Measurements from ENCODE around the gene HCAR2. TPM values are rescaled to one million over a fixed set of nuclear protein-coding genes. Genes with fewer than 3 reads are reported as not detected.

The HCAR2 gene
- total RNA-seq, 1 experiment from 2014 or later: not detected

- Histone ChIP-seq H2BK5ac (ENCODE audit: insufficient read length, low read length) (no peak overlapping the region), H3K27me3 (ENCODE audit: insufficient read depth, low read length) (no peaks in the 10 kb centered on the region), H3K79me1 (ENCODE audit: insufficient read depth, low read depth, low read length, poor library complexity, severe bottlenecking) (no peaks in the 10 kb centered on the region), H3K18ac (ENCODE audit: insufficient read length, low read depth, low read length) (no peak overlapping the region), H3K79me2 (ENCODE audit: insufficient read depth, low read length) (no peaks in the 10 kb centered on the region), H2BK15ac (ENCODE audit: low read depth, low read length) (no peak overlapping the region), H3K27ac (ENCODE audit: insufficient read length, low read depth, low read length) (no peak overlapping the region), H2BK12ac (ENCODE audit: insufficient read length, low read depth, low read length) (no peak overlapping the region), H3K4me1 (ENCODE audit: insufficient read depth, low read length) (no peaks in the 10 kb centered on the region), H4K91ac (ENCODE audit: insufficient read length, low read depth, low read length) (no peak overlapping the region), H4K20me1 (ENCODE audit: control insufficient read depth, insufficient read depth, insufficient read length) (no peaks in the 10 kb centered on the region), H2BK120ac (ENCODE audit: low read depth, low read length, poor library complexity, severe bottlenecking) (no peak overlapping the region), H4K8ac (replicated peaks; ENCODE audit: insufficient read length, low read depth, low read length) (no peak overlapping the region), H3K14ac (ENCODE audit: insufficient read depth, low read length) (no peak overlapping the region), H2AK5ac (ENCODE audit: insufficient read length, low read length) (no peak overlapping the region), H4K5ac (ENCODE audit: insufficient read length, low read depth, low read length) (no peak overlapping the region), H2AFZ (ENCODE audit: low read length) (no peak overlapping the region), H3K56ac (ENCODE audit: insufficient read length, low read depth, low read length) (no peak overlapping the region), H3T11ph (ENCODE audit: low read length) (no peak overlapping the region), H3K9me3 (ENCODE audit: control insufficient read depth, low read depth, low read length) (no peaks in the 10 kb centered on the region), H3K9ac (ENCODE audit: extremely low read depth, insufficient read length, low read length) (no peak overlapping the region), H3K4ac (ENCODE audit: low read depth, low read length) (no peak overlapping the region), H3K23ac (ENCODE audit: insufficient read length, low read depth, low read length) (no peak overlapping the region), H3K4me2 (ENCODE audit: insufficient read depth, insufficient read length, low read length) (no peak overlapping the region), H3K23me2 (ENCODE audit: insufficient read length, low read depth, low read length, poor library complexity, severe bottlenecking) (no peaks in the 10 kb centered on the region), H2BK20ac (ENCODE audit: low read depth, low read length, poor library complexity, severe bottlenecking) (no peak overlapping the region)
- peaks cover 3 to 4% of the 10 kb centered on the region in 2 experiments; a peak in 4 of 5 replicates for H3K9me3 Mint-ChIP-seq
- H3K36me3 Mint-ChIP-seq (ENCODE audit: insufficient read depth in 1 of 3, low read depth in 3 of 3): peaks cover 0 to 4% (median 2%) of the 10 kb centered on the region in 3 experiments; a peak in 3 of 7 replicates
- TF ChIP-seq, protein P1, sequence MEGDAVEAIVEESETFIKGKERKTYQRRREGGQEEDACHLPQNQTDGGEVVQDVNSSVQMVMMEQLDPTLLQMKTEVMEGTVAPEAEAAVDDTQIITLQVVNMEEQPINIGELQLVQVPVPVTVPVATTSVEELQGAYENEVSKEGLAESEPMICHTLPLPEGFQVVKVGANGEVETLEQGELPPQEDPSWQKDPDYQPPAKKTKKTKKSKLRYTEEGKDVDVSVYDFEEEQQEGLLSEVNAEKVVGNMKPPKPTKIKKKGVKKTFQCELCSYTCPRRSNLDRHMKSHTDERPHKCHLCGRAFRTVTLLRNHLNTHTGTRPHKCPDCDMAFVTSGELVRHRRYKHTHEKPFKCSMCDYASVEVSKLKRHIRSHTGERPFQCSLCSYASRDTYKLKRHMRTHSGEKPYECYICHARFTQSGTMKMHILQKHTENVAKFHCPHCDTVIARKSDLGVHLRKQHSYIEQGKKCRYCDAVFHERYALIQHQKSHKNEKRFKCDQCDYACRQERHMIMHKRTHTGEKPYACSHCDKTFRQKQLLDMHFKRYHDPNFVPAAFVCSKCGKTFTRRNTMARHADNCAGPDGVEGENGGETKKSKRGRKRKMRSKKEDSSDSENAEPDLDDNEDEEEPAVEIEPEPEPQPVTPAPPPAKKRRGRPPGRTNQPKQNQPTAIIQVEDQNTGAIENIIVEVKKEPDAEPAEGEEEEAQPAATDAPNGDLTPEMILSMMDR (conservative IDR thresholded peaks at IDR 0.05): no peak
- H3K27me3 Mint-ChIP-seq (ENCODE audit: low read depth): no peaks in the 10 kb centered on the region; the same call in 1 of the 2 replicates
- DNase-seq: no peak
- no peak overlapping the region for H3K4me3 Mint-ChIP-seq
- no CpG with 5 or more reads among the region's 7 CpGs for WGBS (ENCODE audit: extremely low coverage, insufficient read length, low lambda C conversion rate)
- H3K27ac Mint-ChIP-seq: no peak overlapping the region
- H3K4me1 Mint-ChIP-seq: peaks cover 3% of the 10 kb centered on the region in 2 experiments; a peak in 3 of 4 replicates
Measured at GRCh38 chr12:122738571-122738970, 35.4 kb upstream of the HCAR2 start.
